Stomach (tissue), 4 donors: ENCODE data around the gene CYP27A1.

Experiments used
- EP300 ChIP-seq: sonication (generic); formaldehyde crosslinking; IDR thresholded peaks from one replicate; pipeline ENCODE4 v1.6.1; 2017; ENCODE audit warnings: antibody characterized with exemption
- POLR2A ChIP-seq, 4 donors: fragments of 450-650 bp; IDR thresholded peaks; one replicate each; pipeline ENCODE4 v1.6.1; 2016; ENCODE audit warnings: antibody characterized with exemption in 4 of 4, control low read depth in 2 of 4, mild to moderate bottlenecking in 1 of 4, moderate library complexity in 1 of 4

DNA sequence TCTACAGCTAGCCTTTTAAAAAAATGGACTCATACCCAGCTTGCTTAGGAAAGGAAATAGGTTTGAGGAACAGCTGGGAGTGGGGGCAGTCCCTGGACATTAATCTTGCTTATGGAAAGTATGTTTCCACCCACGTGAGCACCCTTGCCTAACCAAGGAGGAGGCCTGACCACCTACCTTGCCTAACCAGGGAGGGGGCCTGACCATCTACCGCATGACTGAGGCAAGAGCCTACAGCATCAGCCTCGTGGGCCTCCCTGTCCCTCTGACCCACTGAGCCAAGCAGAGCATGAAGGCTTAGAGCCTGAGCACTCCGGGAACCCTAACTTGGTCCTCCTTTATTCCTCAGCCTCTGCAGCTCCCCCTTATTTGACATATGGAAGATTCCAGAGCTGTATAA, 29.4 kb downstream of the CYP27A1 start:
- TF ChIP-seq EP300 (no peak), POLR2A (IDR thresholded peaks at IDR 0.05) (no peak)
